ENCODE measurements around the gene MORN3.

MORN3 gene

DNA sequence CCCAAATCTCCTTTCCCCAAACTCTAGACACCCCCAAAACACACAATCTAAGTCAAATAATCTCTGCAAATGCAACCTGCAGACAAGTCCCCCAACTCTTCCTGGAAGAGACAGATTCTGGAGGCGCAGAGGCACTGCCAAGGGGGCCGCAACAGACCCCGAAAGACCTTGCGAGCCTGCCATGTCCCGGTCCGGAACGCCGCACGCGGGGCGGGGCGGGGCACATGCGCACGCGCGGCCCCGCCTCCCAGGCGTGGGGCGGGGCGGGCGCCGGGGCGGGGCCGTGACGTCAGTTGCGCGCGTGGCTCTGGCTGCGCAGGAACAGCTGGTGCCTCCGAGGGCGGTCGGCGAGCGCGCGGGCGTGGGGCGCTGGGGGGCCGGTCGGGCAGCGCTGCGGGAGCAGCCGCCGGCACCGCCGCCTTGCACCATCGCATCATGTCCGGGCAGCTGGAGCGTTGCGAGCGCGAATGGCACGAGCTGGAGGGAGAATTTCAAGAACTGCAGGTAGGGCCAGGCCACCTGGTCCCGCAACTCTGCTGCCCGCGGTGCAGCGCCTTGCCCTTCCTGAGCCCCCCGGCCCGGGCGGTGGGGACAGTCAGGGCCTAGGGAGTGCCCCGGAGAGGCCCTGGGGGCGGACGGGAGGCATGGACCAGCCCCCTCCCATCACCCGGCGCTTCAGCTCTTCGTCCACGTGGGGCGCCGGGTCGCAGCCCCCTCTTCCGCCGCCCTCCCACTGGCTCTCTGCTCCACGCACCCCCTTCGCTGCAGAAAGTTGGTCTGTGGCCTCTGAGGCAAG lies 43.2 kb upstream of the MORN3 start, which contains the start of gene TMEM120B:
Gene TMEM120B, plus strand, starts transcription at position 292 of the 796 bp plus-strand sequence. Its CDS starts 144 bp downstream, at position 436.
- TF ChIP-seq, protein P1, sequence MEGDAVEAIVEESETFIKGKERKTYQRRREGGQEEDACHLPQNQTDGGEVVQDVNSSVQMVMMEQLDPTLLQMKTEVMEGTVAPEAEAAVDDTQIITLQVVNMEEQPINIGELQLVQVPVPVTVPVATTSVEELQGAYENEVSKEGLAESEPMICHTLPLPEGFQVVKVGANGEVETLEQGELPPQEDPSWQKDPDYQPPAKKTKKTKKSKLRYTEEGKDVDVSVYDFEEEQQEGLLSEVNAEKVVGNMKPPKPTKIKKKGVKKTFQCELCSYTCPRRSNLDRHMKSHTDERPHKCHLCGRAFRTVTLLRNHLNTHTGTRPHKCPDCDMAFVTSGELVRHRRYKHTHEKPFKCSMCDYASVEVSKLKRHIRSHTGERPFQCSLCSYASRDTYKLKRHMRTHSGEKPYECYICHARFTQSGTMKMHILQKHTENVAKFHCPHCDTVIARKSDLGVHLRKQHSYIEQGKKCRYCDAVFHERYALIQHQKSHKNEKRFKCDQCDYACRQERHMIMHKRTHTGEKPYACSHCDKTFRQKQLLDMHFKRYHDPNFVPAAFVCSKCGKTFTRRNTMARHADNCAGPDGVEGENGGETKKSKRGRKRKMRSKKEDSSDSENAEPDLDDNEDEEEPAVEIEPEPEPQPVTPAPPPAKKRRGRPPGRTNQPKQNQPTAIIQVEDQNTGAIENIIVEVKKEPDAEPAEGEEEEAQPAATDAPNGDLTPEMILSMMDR (conservative IDR thresholded peaks at IDR 0.05; ENCODE audit: low read length): peak; percentile 39
- no peak for TF ChIP-seq EZH2phosphoT487 (IDR thresholded peaks at IDR 0.05; ENCODE audit: borderline replicate concordance)
- Histone ChIP-seq H3K4me1 (ENCODE audit: insufficient read depth, low read length, poor library complexity, severe bottlenecking) (peaks cover 31% of the 10 kb centered on the region), H3K27me3 (ENCODE audit: insufficient read depth, low read length, poor library complexity, severe bottlenecking) (no peaks in the 10 kb centered on the region), H3K9me3 (ENCODE audit: insufficient read depth, low read depth, low read length) (no peaks in the 10 kb centered on the region), H3F3A (ENCODE audit: low read depth) (no peaks in the 10 kb centered on the region), H3K9ac (ENCODE audit: low read depth, low read length, poor library complexity, severe bottlenecking) (peak within 1 kb of the TSS; percentile 81), H3K4me2 (ENCODE audit: low read depth, low read length, poor library complexity, severe bottlenecking) (peak within 1 kb of the TSS; percentile 83), H3K79me2 (ENCODE audit: insufficient read depth, low read length) (peaks cover 27% of the 10 kb centered on the region), H3K4me3 (ENCODE audit: low read length, poor library complexity, severe bottlenecking) (peak within 1 kb of the TSS; percentile 78), H3K36me3 (ENCODE audit: insufficient read depth, low read length) (no peaks in the 10 kb centered on the region), H2AFZ (ENCODE audit: low read length) (peak within 1 kb of the TSS; percentile 86), H4K20me1 (ENCODE audit: insufficient read depth, low read length, poor library complexity, severe bottlenecking) (no peaks in the 10 kb centered on the region), H3K9me2 (replicated peaks; ENCODE audit: low read depth, low read length) (no peaks in the 10 kb centered on the region)

DNA sequence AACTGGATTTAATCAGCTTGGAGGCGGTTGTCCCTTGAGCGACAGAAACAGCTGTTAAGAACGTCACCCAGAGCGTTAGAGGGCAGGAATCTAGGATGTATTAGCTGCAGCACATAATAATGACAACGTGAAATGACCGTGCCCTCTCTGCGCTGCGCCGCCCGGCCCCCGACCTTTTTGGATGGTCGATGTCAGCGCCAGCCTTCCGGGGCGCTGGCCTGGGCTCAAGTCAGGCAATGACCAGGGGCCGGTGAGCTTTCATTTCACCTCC lies 42.7 kb upstream of the MORN3 start:
- Histone ChIP-seq H3K9me2 (replicated peaks; ENCODE audit: low read depth, low read length) (no peaks in the 10 kb centered on the region), H3K36me3 (ENCODE audit: insufficient read depth, low read length) (no peaks in the 10 kb centered on the region), H3K4me3 (ENCODE audit: low read length, poor library complexity, severe bottlenecking) (peak overlapping the region; percentile 78), H3F3A (ENCODE audit: low read depth) (no peaks in the 10 kb centered on the region), H3K4me2 (ENCODE audit: low read depth, low read length, poor library complexity, severe bottlenecking) (peak overlapping the region; percentile 83), H3K79me2 (ENCODE audit: insufficient read depth, low read length) (peaks cover 27% of the 10 kb centered on the region), H3K4me1 (ENCODE audit: insufficient read depth, low read length, poor library complexity, severe bottlenecking) (peaks cover 29% of the 10 kb centered on the region), H3K9ac (ENCODE audit: low read depth, low read length, poor library complexity, severe bottlenecking) (peak overlapping the region; percentile 81), H4K20me1 (ENCODE audit: insufficient read depth, low read length, poor library complexity, severe bottlenecking) (no peaks in the 10 kb centered on the region), H2AFZ (ENCODE audit: low read length) (peak overlapping the region; percentile 86), H3K27me3 (ENCODE audit: insufficient read depth, low read length, poor library complexity, severe bottlenecking) (no peaks in the 10 kb centered on the region), H3K9me3 (ENCODE audit: insufficient read depth, low read depth, low read length) (no peaks in the 10 kb centered on the region)
- TF ChIP-seq EZH2phosphoT487 (IDR thresholded peaks at IDR 0.05; ENCODE audit: borderline replicate concordance): no peak
- TF ChIP-seq, protein P1 (conservative IDR thresholded peaks at IDR 0.05; ENCODE audit: low read length): no peak

DNA sequence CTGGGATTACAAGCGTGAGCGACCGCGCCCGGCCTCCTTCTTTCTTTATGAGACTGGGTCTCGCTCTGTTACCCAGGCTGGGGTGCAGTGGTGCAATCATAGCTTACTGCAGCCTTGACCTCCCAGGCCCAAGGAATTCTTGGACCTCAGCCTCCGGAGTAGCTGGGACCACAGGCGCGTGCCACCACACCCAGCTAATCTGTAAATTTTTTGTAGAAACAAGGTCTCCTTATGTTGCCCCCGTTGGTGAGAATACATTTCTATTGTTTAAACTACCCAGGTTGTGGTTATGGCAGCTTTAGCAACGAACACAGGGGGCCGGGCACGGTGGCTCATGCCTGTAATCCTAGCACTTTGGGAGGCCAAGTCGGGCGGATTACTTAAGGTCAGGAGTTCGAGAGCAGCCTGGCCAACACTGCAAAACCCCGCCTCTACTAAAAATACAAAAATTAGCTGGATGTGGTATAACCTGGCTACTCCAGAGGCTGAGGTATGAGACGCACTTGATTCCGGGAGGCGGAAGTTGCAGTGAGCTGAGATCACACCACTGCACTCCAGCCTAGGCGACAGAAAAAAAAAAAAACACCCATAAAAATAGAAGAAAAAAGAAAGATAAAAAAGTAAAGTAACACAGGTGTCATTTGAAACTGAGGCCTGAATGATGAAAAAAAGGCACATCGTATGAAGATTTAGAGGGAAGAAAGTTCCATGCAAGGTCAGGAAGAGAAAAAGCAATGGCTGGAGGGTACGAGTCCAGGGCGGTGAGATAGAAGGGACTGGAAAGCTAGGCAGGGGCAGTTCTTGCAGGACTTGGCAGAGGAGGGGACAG lies 42.1 kb upstream of the MORN3 start:
- no peaks in the 10 kb centered on the region for H3K9me2 ChIP-seq (replicated peaks; ENCODE audit: low read depth, low read length)
- peaks cover 22% of the 10 kb centered on the region for H3K79me2 ChIP-seq (ENCODE audit: insufficient read depth, low read length)
- H3K4me2 ChIP-seq (ENCODE audit: low read depth, low read length, poor library complexity, severe bottlenecking): peak overlapping the region; percentile 83
- peak overlapping the region; percentile 81 for H3K9ac ChIP-seq (ENCODE audit: low read depth, low read length, poor library complexity, severe bottlenecking)
- peaks cover 23% of the 10 kb centered on the region for H3K4me1 ChIP-seq (ENCODE audit: insufficient read depth, low read length, poor library complexity, severe bottlenecking)
- no peaks in the 10 kb centered on the region for H3K36me3 ChIP-seq (ENCODE audit: insufficient read depth, low read length)
- no peaks in the 10 kb centered on the region for H3K9me3 ChIP-seq (ENCODE audit: insufficient read depth, low read depth, low read length)
- TF ChIP-seq EZH2phosphoT487 (IDR thresholded peaks at IDR 0.05; ENCODE audit: borderline replicate concordance): no peak
- TF ChIP-seq, protein P1 (conservative IDR thresholded peaks at IDR 0.05; ENCODE audit: low read length): no peak
- H4K20me1 ChIP-seq (ENCODE audit: insufficient read depth, low read length, poor library complexity, severe bottlenecking): no peaks in the 10 kb centered on the region
- peak overlapping the region; percentile 86; the same call in 1 of the 2 replicates for H2AFZ ChIP-seq (ENCODE audit: low read length)
- H3F3A ChIP-seq (ENCODE audit: low read depth): no peaks in the 10 kb centered on the region
- no peaks in the 10 kb centered on the region for H3K27me3 ChIP-seq (ENCODE audit: insufficient read depth, low read length, poor library complexity, severe bottlenecking)
- H3K4me3 ChIP-seq (ENCODE audit: low read length, poor library complexity, severe bottlenecking): peak overlapping the region; percentile 78

Data from Loucy (cell line).